NT2/D1 (cell line): Measurements from ENCODE around the gene AP2B1.
"Not testable (repeated sequence)": the region's sequence is repeated elsewhere in the genome, so short reads cannot be mapped to it uniquely, and the experiment has no call there.

Experiments
- SUZ12 ChIP-seq: IDR thresholded peaks from 2 replicates; pipeline ENCODE4 v1.6.1; 2011; ENCODE audit not compliant: insufficient read length, insufficient read depth; ENCODE audit errors: extremely low read depth
- YY1 ChIP-seq: IDR thresholded peaks from 2 replicates; pipeline ENCODE4 v1.6.1; 2011; ENCODE audit not compliant: insufficient read length, insufficient read depth

DNA sequence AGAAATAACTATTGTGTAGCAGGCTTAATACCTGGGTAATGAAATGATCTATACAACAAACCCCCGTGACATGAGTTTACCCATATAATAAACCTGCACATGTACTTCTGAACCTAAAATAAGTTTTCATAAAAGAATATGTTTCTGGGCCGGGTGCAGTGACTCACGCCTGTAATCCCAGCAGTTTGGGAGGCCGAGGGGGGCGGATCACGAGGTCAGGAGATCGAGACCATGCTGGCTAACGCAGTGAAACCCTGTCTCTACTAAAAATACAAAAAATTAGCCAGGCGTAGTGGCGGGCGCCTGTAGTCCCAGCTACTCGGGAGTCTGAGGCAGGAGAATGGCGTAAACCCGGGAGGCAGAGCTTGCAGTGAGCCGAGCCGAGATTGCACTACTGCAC is 23.9 kb upstream of the AP2B1 start:
- TF ChIP-seq YY1, SUZ12: not testable (repeated sequence)
